Activated naive CD8-positive, alpha-beta T cell treated with anti-CD3 and anti-CD28 coated beads for 36 hours (primary cell): Measurements from ENCODE around the gene MAMDC2. TPM values are rescaled to one million over a fixed set of nuclear protein-coding genes. Genes with fewer than 3 reads are reported as not detected.

Experiments
- DNase-seq: peaks from one replicate; pipeline ENCODE4 v3.0.0; 2021
- H3K27ac Mint-ChIP-seq: one replicate; pipeline ENCODE4 v1.8.0; 2022; ENCODE audit warnings: mild to moderate bottlenecking, moderate library complexity, mixed read lengths
- H3K27me3 Mint-ChIP-seq: one replicate; pipeline ENCODE4 v1.8.0; 2022; ENCODE audit warnings: mild to moderate bottlenecking, mixed read lengths
- H3K36me3 Mint-ChIP-seq: one replicate; pipeline ENCODE4 v1.8.0; 2021; ENCODE audit warnings: mild to moderate bottlenecking, mixed read lengths
- H3K4me1 Mint-ChIP-seq: one replicate; pipeline ENCODE4 v1.8.0; 2021; ENCODE audit warnings: mixed read lengths
- H3K4me3 Mint-ChIP-seq: one replicate; pipeline ENCODE4 v1.8.0; 2022; ENCODE audit warnings: mild to moderate bottlenecking, moderate library complexity, mixed read lengths
- H3K9me3 Mint-ChIP-seq: one replicate; pipeline ENCODE4 v1.8.0; 2022; ENCODE audit warnings: mixed read lengths
- total RNA-seq, 2 experiments: library from RNA; stranded (reverse); gene quantifications; one replicate each; pipeline ENCODE4 v1.2.3, GENCODE V29; 2021

MAMDC2 gene
- total RNA-seq, 2 experiments from 2014 or later: not detected

DNA sequence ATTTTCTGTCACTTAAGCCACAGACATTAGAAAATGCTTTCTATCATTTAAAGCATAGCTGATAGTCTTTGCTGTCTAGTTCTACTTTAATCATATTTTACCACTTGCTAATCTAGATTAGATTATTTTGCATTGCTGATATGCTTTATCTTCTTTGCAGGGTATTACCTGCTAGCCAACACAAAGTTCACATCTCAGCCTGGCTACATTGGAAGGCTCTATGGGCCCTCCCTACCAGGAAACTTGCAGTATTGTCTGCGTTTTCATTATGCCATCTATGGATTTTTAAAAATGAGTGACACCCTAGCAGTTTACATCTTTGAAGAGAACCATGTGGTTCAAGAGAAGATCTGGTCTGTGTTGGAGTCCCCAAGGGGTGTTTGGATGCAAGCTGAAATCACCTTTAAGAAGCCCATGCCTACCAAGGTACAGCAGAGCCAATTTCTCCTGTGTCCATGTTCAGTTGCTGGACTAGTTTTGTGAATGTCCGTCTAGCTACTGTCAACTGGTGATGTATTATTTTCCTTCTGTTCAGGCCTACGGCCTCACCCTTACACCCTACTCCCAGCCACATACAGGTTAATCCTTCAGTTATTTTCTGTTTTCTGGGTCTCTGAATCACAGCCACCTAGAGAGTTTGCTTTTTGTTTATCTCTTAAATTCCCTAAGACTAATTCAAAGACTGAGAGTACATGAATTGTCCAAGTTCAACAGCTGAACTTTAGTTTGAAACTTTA lies 99.9 kb downstream of the MAMDC2 start:
- Mint-ChIP-seq H3K36me3 (peaks cover 1% of the 10 kb centered on the region), H3K27me3 (no peaks in the 10 kb centered on the region), H3K27ac (no peak overlapping the region), H3K9me3 (no peaks in the 10 kb centered on the region), H3K4me3 (no peak overlapping the region), H3K4me1 (no peaks in the 10 kb centered on the region)
- DNase-seq: no peak

DNA sequence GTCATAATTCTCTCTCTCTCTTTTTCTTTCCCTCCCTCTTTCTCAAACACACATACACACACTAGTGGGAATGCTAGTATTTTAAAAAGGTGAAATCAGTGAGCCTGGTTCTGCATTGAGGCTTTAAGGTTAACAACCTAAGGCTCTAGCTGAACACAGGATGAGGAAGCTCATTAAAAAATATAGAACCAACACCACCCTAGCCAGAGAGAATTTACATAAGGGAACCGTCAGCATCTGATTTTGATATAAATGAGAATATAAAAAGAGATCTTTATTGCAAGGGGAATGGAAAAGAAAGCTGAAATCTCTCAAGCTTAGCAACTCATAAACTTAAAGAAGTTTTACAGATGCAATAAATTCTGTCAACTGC lies 100.5 kb downstream of the MAMDC2 start:
- no peak for DNase-seq
- Mint-ChIP-seq H3K4me3 (no peak overlapping the region), H3K27me3 (no peaks in the 10 kb centered on the region), H3K27ac (no peak overlapping the region), H3K4me1 (no peaks in the 10 kb centered on the region), H3K9me3 (no peaks in the 10 kb centered on the region), H3K36me3 (peaks cover 1% of the 10 kb centered on the region)

DNA sequence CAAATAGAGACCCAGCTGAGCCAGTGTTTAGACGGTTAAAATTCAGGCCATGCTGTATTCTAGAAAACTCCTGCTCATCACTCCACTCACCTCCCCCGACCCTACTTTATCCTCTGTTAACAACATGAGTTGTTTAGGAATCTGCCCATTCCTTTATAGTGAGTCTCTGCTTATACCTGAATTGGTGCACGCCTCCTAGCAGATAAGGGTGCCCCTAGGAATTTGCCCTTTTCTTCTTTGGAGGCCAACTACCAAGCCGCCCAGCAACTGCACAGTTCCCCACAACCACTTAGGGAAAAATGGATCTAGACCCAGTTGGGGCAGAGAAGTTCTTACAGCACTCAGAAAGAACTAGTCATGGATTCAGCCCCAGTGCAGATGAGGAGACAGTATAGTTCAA lies 102.3 kb downstream of the MAMDC2 start:
- H3K27me3 Mint-ChIP-seq: no peaks in the 10 kb centered on the region
- H3K4me3 Mint-ChIP-seq: no peak overlapping the region
- H3K9me3 Mint-ChIP-seq: no peaks in the 10 kb centered on the region
- DNase-seq: no peak
- no peak overlapping the region for H3K27ac Mint-ChIP-seq
- no peaks in the 10 kb centered on the region for H3K4me1 Mint-ChIP-seq
- peaks cover 1% of the 10 kb centered on the region for H3K36me3 Mint-ChIP-seq

DNA sequence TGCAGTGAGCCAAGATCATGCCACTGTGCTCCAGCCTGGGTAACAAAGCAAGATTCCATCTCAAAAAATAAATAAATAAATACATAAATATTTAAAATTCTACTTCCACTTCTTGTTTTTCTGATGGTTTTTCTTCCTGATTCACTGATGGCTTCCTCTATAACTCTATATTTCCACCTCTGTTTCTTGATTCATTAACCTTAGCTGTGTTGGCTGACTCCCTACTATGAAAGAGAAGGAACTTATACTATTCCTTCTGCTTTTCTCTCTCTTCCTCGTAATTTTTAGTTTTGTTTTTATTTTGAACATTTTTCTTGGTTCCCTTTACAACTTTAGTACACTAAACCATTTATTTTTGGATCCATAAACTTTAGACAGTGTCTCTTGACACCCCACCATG lies 103.5 kb downstream of the MAMDC2 start:
- no peaks in the 10 kb centered on the region for H3K27me3 Mint-ChIP-seq
- no peaks in the 10 kb centered on the region for H3K9me3 Mint-ChIP-seq
- H3K4me1 Mint-ChIP-seq: no peaks in the 10 kb centered on the region
- no peak overlapping the region for H3K4me3 Mint-ChIP-seq
- H3K36me3 Mint-ChIP-seq: no peaks in the 10 kb centered on the region
- DNase-seq: no peak
- no peak overlapping the region for H3K27ac Mint-ChIP-seq

DNA sequence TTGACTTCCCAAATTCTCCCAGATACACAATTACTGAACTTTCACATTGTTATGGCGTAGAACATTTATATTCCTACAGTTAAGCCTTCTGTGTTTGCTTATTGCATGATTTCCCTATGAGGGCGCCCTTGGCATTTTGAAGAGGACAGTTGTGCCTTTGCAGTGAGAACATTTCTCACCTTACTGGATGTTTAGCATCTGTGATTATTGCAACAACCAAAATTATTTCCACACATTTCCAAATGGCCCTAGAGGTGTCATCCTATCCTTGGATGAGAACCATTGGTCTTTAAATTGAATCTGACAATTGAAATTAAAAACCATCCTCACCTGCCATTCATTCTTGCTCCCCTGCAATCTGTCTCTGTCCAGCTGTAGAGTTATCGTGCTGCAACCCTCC lies 104.0 kb downstream of the MAMDC2 start:
- Mint-ChIP-seq H3K4me3 (no peak overlapping the region), H3K27me3 (no peaks in the 10 kb centered on the region), H3K36me3 (no peaks in the 10 kb centered on the region), H3K9me3 (no peaks in the 10 kb centered on the region), H3K27ac (no peak overlapping the region), H3K4me1 (no peaks in the 10 kb centered on the region)
- no peak for DNase-seq

DNA sequence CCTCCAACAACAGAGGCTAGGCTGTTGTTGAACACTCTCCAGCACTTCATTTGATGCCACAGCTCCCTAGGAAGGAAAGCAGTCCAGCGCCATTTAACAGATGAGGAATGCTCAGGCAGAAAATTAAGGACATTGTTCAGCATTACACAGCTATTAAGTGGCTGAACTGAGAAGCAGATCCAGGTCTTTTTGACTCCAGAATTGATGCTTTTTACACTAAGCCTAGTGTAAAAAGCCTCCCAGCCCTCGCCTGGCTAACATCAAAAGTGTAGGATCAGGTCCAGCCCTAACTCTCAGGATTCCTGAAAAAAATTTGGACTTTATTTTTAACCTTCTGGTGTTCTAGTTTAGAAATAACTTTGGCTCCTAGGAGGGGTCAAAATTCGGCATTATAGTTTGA lies 108.7 kb downstream of the MAMDC2 start:
- H3K27ac Mint-ChIP-seq: no peak overlapping the region
- no peak overlapping the region for H3K4me3 Mint-ChIP-seq
- no peak for DNase-seq
- no peaks in the 10 kb centered on the region for H3K9me3 Mint-ChIP-seq
- H3K4me1 Mint-ChIP-seq: no peaks in the 10 kb centered on the region
- H3K27me3 Mint-ChIP-seq: no peaks in the 10 kb centered on the region
- no peaks in the 10 kb centered on the region for H3K36me3 Mint-ChIP-seq

DNA sequence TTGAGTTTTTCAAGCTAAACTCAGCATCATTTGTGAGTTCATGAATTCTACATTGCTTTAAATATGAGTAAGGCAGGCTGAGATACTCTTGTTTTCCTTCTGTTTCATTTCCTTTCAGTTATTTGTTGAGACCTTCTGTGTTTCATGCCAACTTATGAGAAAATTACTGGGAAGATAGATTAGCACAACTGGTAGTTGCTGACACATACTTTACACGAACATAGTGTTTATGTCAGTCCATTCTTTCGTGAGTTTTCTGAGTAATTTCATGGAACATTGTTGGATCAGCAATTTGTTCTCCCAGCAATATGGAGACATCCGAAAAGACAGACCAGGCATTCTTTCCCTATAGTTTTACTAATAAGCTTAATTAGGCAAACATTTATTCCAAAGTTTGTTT lies 113.1 kb downstream of the MAMDC2 start:
- no peaks in the 10 kb centered on the region for H3K9me3 Mint-ChIP-seq
- no peak overlapping the region for H3K4me3 Mint-ChIP-seq
- no peaks in the 10 kb centered on the region for H3K4me1 Mint-ChIP-seq
- no peaks in the 10 kb centered on the region for H3K36me3 Mint-ChIP-seq
- H3K27me3 Mint-ChIP-seq: no peaks in the 10 kb centered on the region
- no peak for DNase-seq
- H3K27ac Mint-ChIP-seq: no peak overlapping the region

DNA sequence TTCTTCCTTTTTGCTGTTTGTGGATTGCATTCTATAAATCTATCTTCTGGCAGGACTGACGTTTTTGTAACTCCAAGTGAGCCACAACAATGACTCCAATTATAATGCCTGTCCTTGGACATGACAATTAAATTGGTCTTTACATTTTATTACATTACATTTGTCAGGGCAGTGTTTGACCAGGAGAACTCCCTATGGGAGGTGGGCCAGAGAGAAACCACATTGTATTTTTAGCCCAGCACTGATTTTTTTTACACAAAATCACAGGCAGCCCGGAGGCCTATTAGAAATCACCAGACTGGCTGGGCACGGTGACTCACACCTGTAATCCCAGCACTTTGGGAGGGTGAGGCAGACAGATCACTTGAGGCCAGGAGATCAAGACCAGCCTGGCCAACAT lies 116.0 kb downstream of the MAMDC2 start:
- H3K4me1 Mint-ChIP-seq: no peaks in the 10 kb centered on the region
- no peaks in the 10 kb centered on the region for H3K9me3 Mint-ChIP-seq
- H3K27me3 Mint-ChIP-seq: no peaks in the 10 kb centered on the region
- H3K4me3 Mint-ChIP-seq: no peak overlapping the region
- H3K27ac Mint-ChIP-seq: no peak overlapping the region
- no peak for DNase-seq
- no peaks in the 10 kb centered on the region for H3K36me3 Mint-ChIP-seq

DNA sequence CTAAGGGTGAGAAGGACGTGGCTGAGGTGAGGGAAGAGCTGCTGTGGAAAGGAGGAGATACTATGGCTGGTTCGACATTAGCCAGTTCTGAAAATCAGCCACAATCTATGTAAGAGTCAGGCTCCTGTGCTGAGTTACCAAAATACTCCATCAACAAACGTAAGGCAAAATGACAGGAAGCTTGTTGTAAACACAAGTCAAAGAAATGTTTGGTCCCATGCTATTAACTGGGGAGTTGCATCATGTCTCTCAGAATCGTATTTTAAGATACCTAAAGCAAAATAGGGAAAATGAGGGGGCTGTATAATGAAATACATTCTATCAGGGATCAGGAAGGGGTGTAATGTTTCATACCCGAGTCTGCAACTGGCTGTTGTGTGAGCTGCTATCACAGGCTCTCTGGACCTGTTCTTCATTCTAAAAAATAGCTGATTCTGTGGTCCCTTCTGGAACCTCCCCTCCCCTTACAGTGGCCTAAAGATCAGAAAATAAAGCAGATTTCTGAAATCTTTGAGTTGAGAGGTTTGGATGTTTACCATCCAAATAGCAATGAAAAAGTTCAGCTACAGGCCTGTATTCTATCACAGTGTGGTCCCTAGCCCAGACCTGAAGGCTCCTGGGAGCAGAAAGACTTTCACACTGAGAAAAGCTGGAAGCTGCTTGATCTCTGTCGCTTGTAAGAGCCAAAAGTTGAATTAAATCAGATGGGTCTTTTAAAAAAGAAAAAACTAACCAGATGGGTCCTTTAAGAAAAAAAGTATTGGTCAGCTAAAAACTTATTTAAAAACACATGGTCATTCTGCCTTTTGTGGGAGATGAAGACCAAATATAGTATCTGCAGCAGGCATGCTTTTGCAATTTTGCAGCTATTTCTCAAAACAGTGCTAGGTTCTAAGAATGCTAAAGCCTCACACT lies 117.3 kb downstream of the MAMDC2 start:
- no peak overlapping the region for H3K4me3 Mint-ChIP-seq
- H3K9me3 Mint-ChIP-seq: no peaks in the 10 kb centered on the region
- H3K36me3 Mint-ChIP-seq: no peaks in the 10 kb centered on the region
- H3K4me1 Mint-ChIP-seq: no peaks in the 10 kb centered on the region
- no peak for DNase-seq
- H3K27ac Mint-ChIP-seq: no peak overlapping the region
- H3K27me3 Mint-ChIP-seq: no peaks in the 10 kb centered on the region

DNA sequence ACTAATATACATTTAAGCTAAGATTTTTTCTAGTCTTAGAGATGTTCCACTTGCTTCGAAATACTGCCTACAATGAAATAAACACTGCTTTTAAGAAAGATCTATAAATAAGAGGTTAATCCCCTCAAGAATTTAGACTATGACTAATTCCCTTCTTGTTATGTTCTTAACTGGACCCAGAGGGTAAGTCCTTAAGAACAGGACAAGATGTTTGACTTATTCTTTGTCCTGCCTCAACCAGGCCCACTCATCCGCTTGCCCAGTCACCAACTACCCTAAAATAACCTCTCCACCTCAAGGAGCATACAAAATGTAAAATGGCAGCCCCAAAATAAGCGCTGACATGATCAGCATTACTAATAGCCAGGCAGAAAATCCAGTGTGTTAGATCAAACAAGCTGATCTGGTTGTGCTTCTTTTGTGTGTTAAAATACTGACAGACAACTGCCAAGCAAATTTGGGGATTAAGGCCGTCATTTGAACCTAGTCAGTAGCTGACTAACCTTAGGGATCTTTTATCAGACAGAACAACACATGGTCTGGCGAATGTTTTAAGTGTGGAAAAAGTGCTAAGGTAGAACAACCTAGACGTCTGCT lies 121.5 kb downstream of the MAMDC2 start:
- Mint-ChIP-seq H3K4me3 (no peak overlapping the region), H3K4me1 (no peaks in the 10 kb centered on the region), H3K9me3 (no peaks in the 10 kb centered on the region), H3K27me3 (no peaks in the 10 kb centered on the region), H3K36me3 (no peaks in the 10 kb centered on the region), H3K27ac (no peak overlapping the region)
- no peak for DNase-seq

DNA sequence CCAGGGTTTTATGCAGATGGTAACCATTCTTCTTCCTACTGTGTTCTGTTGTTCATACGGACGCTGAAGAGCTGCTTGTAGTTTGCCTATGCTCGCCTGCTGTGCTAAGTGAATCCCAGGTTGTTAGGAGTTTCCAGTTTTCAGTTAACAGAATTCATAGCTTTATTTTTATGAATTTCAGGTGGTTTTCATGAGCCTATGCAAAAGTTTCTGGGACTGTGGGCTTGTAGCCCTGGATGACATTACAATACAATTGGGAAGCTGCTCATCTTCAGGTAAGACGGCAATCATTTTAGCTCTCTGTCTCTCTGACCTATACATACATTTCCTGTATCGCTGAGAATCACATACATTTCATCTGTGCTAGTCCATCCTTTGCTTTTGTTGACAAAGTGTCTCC lies 124.9 kb downstream of the MAMDC2 start:
- no peaks in the 10 kb centered on the region for H3K36me3 Mint-ChIP-seq
- no peak overlapping the region for H3K27ac Mint-ChIP-seq
- H3K4me3 Mint-ChIP-seq: no peak overlapping the region
- no peaks in the 10 kb centered on the region for H3K9me3 Mint-ChIP-seq
- H3K4me1 Mint-ChIP-seq: no peaks in the 10 kb centered on the region
- no peaks in the 10 kb centered on the region for H3K27me3 Mint-ChIP-seq
- DNase-seq: no peak

DNA sequence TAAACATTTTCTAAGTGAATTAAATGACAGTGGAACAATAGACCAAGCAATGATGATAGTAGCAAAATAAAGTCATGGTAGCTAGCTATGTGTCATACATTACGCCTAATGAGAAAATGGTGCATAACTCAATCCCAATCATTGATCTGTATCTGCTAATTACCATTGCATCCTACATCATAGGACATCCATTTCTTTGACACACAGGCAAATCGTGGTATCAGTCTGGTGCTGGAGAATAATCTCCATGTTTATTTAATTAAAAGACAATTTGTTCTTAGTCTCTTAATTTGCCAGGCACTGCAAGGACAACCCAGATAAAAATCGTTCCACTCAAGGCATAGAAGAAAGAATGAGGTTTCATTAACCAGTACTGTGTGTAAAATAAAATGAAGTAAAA lies 125.6 kb downstream of the MAMDC2 start:
- no peaks in the 10 kb centered on the region for H3K9me3 Mint-ChIP-seq
- no peak overlapping the region for H3K27ac Mint-ChIP-seq
- no peaks in the 10 kb centered on the region for H3K27me3 Mint-ChIP-seq
- no peaks in the 10 kb centered on the region for H3K4me1 Mint-ChIP-seq
- DNase-seq: no peak
- no peaks in the 10 kb centered on the region for H3K36me3 Mint-ChIP-seq
- H3K4me3 Mint-ChIP-seq: no peak overlapping the region

DNA sequence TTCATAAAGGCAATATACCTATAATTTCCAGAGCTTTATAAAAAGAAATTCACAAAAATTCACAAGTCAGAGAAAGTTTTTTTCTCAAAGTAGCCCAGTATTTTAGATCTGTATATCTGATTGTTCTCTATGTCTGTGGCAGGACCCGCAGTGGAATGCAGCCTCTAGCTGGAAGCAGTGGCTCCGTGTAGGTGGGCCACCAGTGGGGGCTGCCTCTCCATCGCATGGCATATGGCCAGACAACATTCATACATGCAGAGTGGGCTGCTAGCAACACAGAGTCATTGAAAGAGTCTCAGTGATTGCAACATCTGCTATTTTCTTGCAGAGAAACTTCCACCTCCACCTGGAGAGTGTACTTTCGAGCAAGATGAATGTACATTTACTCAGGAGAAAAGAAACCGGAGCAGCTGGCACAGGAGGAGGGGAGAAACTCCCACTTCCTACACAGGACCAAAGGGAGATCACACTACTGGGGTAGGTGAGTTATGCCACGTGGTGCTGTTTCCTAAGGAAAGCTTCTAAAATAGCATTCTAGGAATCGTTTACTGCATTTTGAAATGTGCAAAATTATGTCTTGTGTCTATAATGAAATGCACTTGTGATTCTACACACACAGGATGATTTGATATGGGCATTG lies 126.6 kb downstream of the MAMDC2 start:
- no peaks in the 10 kb centered on the region for H3K9me3 Mint-ChIP-seq
- no peaks in the 10 kb centered on the region for H3K36me3 Mint-ChIP-seq
- no peak overlapping the region for H3K4me3 Mint-ChIP-seq
- H3K27ac Mint-ChIP-seq: no peak overlapping the region
- no peaks in the 10 kb centered on the region for H3K27me3 Mint-ChIP-seq
- DNase-seq: no peak
- H3K4me1 Mint-ChIP-seq: no peaks in the 10 kb centered on the region

DNA sequence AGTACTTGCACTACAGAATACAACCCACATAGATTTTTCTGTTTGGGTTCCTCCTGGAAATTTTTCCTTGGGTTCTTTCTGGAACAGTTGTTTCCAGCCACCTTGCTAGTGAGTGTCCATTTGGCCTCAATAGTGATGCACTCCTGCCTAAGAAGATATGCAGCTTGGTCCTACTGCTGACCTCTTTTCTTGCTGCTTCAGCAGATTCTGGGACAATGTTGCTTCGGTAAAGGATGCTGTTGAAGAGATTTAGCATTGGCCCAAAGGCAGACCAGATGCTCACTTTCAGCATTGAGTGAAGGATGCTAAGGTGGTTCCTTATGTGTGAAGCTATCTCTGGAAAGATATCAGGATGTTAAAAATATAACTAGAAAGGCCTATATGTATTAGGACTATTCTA lies 128.9 kb downstream of the MAMDC2 start:
- H3K9me3 Mint-ChIP-seq: no peaks in the 10 kb centered on the region
- no peak overlapping the region for H3K4me3 Mint-ChIP-seq
- no peaks in the 10 kb centered on the region for H3K36me3 Mint-ChIP-seq
- H3K4me1 Mint-ChIP-seq: no peaks in the 10 kb centered on the region
- no peak for DNase-seq
- no peaks in the 10 kb centered on the region for H3K27me3 Mint-ChIP-seq
- H3K27ac Mint-ChIP-seq: no peak overlapping the region

DNA sequence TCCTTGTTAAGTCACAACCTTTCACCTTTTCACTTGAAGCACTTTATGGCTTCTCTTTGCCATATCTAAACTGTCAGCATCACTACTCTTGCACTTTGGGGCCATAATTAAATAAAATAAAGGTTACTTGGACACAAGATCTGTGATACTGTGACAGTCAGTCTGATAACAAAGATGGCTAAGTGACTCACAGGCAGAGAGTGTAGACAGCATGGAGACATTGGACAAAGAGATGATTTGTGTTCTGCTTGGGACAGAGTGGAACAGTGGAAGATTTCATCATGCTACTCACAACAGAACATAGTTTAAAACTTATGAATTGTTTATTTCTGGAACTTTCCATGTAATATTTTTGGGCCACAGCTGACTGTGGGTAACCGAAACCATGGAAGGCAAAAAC lies 133.5 kb downstream of the MAMDC2 start:
- Mint-ChIP-seq H3K36me3 (no peaks in the 10 kb centered on the region), H3K27ac (no peak overlapping the region), H3K4me3 (no peak overlapping the region), H3K9me3 (peaks cover 14% of the 10 kb centered on the region), H3K27me3 (no peaks in the 10 kb centered on the region), H3K4me1 (no peaks in the 10 kb centered on the region)
- DNase-seq: no peak
